ENCODE measurements around the gene IL18.
"Not testable (repeated sequence)": the region's sequence is repeated elsewhere in the genome, so short reads cannot be mapped to it uniquely, and the experiment has no call there.

GRCh38 chr11:112195113-112195512 lies 31.2 kb upstream of the IL18 start:
- not testable (repeated sequence) for TF ChIP-seq BCLAF1 (IDR thresholded peaks at IDR 0.05; ENCODE audit: borderline replicate concordance in 1 of 2, control insufficient read depth in 1 of 2, low read depth in 2 of 2, low read length in 1 of 2); ZNF263 (CRISPR knock-in tag; IDR thresholded peaks at IDR 0.05; ENCODE audit: borderline replicate concordance); RFX5 (IDR thresholded peaks at IDR 0.05; ENCODE audit: low read depth, low read length); CTCF (IDR thresholded peaks at IDR 0.05 in 2 of 3, conservative IDR thresholded peaks at IDR 0.05 in 1 of 3; ENCODE audit: insufficient read depth in 2 of 3, low read depth in 1 of 3, low read length in 3 of 3); POLR2H (tag; IDR thresholded peaks at IDR 0.05; ENCODE audit: low read depth); CSDE1 (IDR thresholded peaks at IDR 0.05); TAF1 (IDR thresholded peaks at IDR 0.05; ENCODE audit: control insufficient read depth, extremely low read depth, insufficient read depth, low read length, severe bottlenecking); IRF1 (CRISPR knock-in tag; IDR thresholded peaks at IDR 0.05; ENCODE audit: borderline replicate concordance); MAX (CRISPR knock-in tag; IDR thresholded peaks at IDR 0.05); RAD21 (CRISPR knock-in tag; conservative IDR thresholded peaks at IDR 0.05 in 1 of 2, IDR thresholded peaks at IDR 0.05 in 1 of 2); ZNF133 (CRISPR knock-in tag; IDR thresholded peaks at IDR 0.05); JUN (IDR thresholded peaks at IDR 0.05; ENCODE audit: borderline replicate concordance, low read depth, low read length); JUN (CRISPR knock-in tag; IDR thresholded peaks at IDR 0.05; ENCODE audit: borderline replicate concordance); BHLHE40 (IDR thresholded peaks at IDR 0.05; ENCODE audit: low read length); JUND (IDR thresholded peaks at IDR 0.05; ENCODE audit: borderline replicate concordance, low read depth, low read length); JUND (tag; IDR thresholded peaks at IDR 0.05; ENCODE audit: borderline replicate concordance, low read depth, low read length)
